Activated effector memory CD4-positive, alpha-beta T cell treated with Interleukin-2 at 50 U/mL for 16 hours (primary cell): ENCODE results near the gene ZNF415.
"Not testable (repeated sequence)": the region's sequence is repeated elsewhere in the genome, so short reads cannot be mapped to it uniquely, and the experiment has no call there.

ENCODE experiments used
- DNase-seq: peaks from one replicate; pipeline ENCODE4 v3.0.0-alpha.2; 2020

ZNF415 gene

GRCh38 chr19:53102206-53102755 is 30.4 kb downstream of the ZNF415 start:
- no peak for DNase-seq

GRCh38 chr19:53101518-53101917 is 31.2 kb downstream of the ZNF415 start:
- DNase-seq: no peak

GRCh38 chr19:53098570-53098969 is 34.1 kb downstream of the ZNF415 start:
- not testable (repeated sequence) for DNase-seq

GRCh38 chr19:53096982-53097690 is 35.6 kb downstream of the ZNF415 start:
- not testable (repeated sequence) for DNase-seq

GRCh38 chr19:53096579-53096978 is 36.1 kb downstream of the ZNF415 start:
- DNase-seq: not testable (repeated sequence)

- DNase-seq: no peak
Measured at GRCh38 chr19:53094754-53095575, 37.7 kb downstream of the ZNF415 start.

GRCh38 chr19:53092723-53093122 is 40.0 kb downstream of the ZNF415 start:
- DNase-seq: no peak

GRCh38 chr19:53091413-53092254 is 41.1 kb downstream of the ZNF415 start:
- no peak for DNase-seq

GRCh38 chr19:53088091-53088490 is 44.6 kb downstream of the ZNF415 start:
- no peak for DNase-seq

GRCh38 chr19:53086949-53087348 is 45.8 kb downstream of the ZNF415 start:
- no peak for DNase-seq

- DNase-seq: no peak
Measured at GRCh38 chr19:53085496-53085895, 47.2 kb downstream of the ZNF415 start.

- DNase-seq: no peak
Measured at GRCh38 chr19:53082929-53083328, 49.8 kb downstream of the ZNF415 start.

GRCh38 chr19:53079313-53079924 is 53.3 kb downstream of the ZNF415 start:
- no peak for DNase-seq

- no peak for DNase-seq
Measured at GRCh38 chr19:53078668-53079067, 54.0 kb downstream of the ZNF415 start.

- no peak for DNase-seq
Measured at GRCh38 chr19:53076984-53077383, 55.7 kb downstream of the ZNF415 start.

GRCh38 chr19:53068834-53069233 is 63.9 kb downstream of the ZNF415 start:
- no peak for DNase-seq

GRCh38 chr19:53068199-53068598 is 64.5 kb downstream of the ZNF415 start:
- DNase-seq: no peak

- DNase-seq: no peak
Measured at GRCh38 chr19:53057904-53058580, 74.7 kb downstream of the ZNF415 start.
